Measurements from ENCODE around the gene ARF1. TPM values are rescaled to one million over a fixed set of nuclear protein-coding genes. Genes with fewer than 3 reads are reported as not detected.

Gene ARF1
- total RNA-seq, 1 experiment from 2014 or later: 330 TPM

- no peak for TF ChIP-seq MXD4 (CRISPR knock-in tag; IDR thresholded peaks at IDR 0.05; ENCODE audit: borderline replicate concordance)
- TF ChIP-seq SMAD3 (CRISPR knock-in tag; IDR thresholded peaks at IDR 0.05; ENCODE audit: borderline replicate concordance): no peak
- no peak for TF ChIP-seq ATF6 (CRISPR knock-in tag; IDR thresholded peaks at IDR 0.05)
- no peak for TF ChIP-seq HMGA2 (CRISPR knock-in tag; IDR thresholded peaks at IDR 0.05)
- no peak for TF ChIP-seq ZNF425 (CRISPR knock-in tag; conservative IDR thresholded peaks at IDR 0.05)
- no peak for TF ChIP-seq PRDM15 (CRISPR knock-in tag; IDR thresholded peaks at IDR 0.05)
- TF ChIP-seq JUN (CRISPR knock-in tag; IDR thresholded peaks at IDR 0.05): no peak
- no peak for TF ChIP-seq AR (CRISPR knock-in tag; IDR thresholded peaks at IDR 0.05)
- no peak for TF ChIP-seq NFE2L1 (CRISPR knock-in tag; IDR thresholded peaks at IDR 0.05)
- no peak for TF ChIP-seq GRHL2 (CRISPR knock-in tag; IDR thresholded peaks at IDR 0.05; ENCODE audit: insufficient replicate concordance, severe bottlenecking)
Measured at GRCh38 chr1:228142701-228143136, 60.2 kb downstream of the ARF1 start (continued).

GRCh38 chr1:228143480-228144192, 61.1 kb downstream of the ARF1 start:
- no peaks in the 10 kb centered on the region for H3K27me3 Mint-ChIP-seq (ENCODE audit: low read depth)
- peak overlapping the region; percentile 59; the same call in 1 of the 2 replicates for H3K27ac Mint-ChIP-seq
- no peak for DNase-seq (ENCODE audit: low spot score)
- H3K9me3 Mint-ChIP-seq: no peaks in the 10 kb centered on the region
- peaks cover 7% of the 10 kb centered on the region; the same call in 1 of the 2 replicates for H3K4me1 Mint-ChIP-seq
- H3K4me3 Mint-ChIP-seq: no peak overlapping the region
- ChIA-PET POLR2A (no interaction called here), CTCF (interaction anchor here (1.1 to 1.4 kb wide), 3 partner anchors 13 to 22 kb away, joined by 3 to 6 read pairs (median 3); no protein-coding TSS in a partner anchor)
- no peaks in the 10 kb centered on the region for H3K36me3 Mint-ChIP-seq
- no peak for ATAC-seq
- TF ChIP-seq HMGA2 (CRISPR knock-in tag; IDR thresholded peaks at IDR 0.05): no peak
- no peak for TF ChIP-seq ZNF532 (CRISPR knock-in tag; IDR thresholded peaks at IDR 0.05; ENCODE audit: borderline replicate concordance)
- no peak for TF ChIP-seq ESRRA (CRISPR knock-in tag; IDR thresholded peaks at IDR 0.05; ENCODE audit: borderline replicate concordance)
- TF ChIP-seq CDX4 (CRISPR knock-in tag; IDR thresholded peaks at IDR 0.05; ENCODE audit: borderline replicate concordance): no peak
- TF ChIP-seq ATF1 (CRISPR knock-in tag; IDR thresholded peaks at IDR 0.05): no peak
- no peak for TF ChIP-seq MYBL2 (CRISPR knock-in tag; IDR thresholded peaks at IDR 0.05)
- no peak for TF ChIP-seq EMX1 (CRISPR knock-in tag; IDR thresholded peaks at IDR 0.05)
- no peak for TF ChIP-seq E2F1 (CRISPR knock-in tag; IDR thresholded peaks at IDR 0.05)
- TF ChIP-seq OVOL2 (CRISPR knock-in tag; IDR thresholded peaks at IDR 0.05; ENCODE audit: borderline replicate concordance): no peak

All from WTC11 (cell line).